ENCODE data around the gene TMEM181. TPM values are rescaled to one million over a fixed set of nuclear protein-coding genes. Genes with fewer than 3 reads are reported as not detected.
"Not testable (repeated sequence)": the region's sequence is repeated elsewhere in the genome, so short reads cannot be mapped to it uniquely, and the experiment has no call there.

The TMEM181 gene
- total RNA-seq, 2 donors from 2014 or later: 12.9 to 14.1 TPM

GRCh38 chr6:158651981-158652737 is 92.3 kb downstream of the TMEM181 start:
- not testable (repeated sequence) for ATAC-seq (replicated peaks in 1 of 2)

GRCh38 chr6:158653577-158654354 is 93.9 kb downstream of the TMEM181 start:
- Mint-ChIP-seq H3K4me3 (peak overlapping the region; percentile 82 to 86), H3K4me1 (ENCODE audit: low read depth) (peaks cover 74% of the 10 kb centered on the region), H3K27ac (peak overlapping the region; percentile 99), H3K9me3 (no peaks in the 10 kb centered on the region), H3K36me3 (ENCODE audit: insufficient read depth in 2 of 2) (peaks cover 41 to 57% of the 10 kb centered on the region in 2 donors), H3K27me3 (ENCODE audit: low read depth) (no peaks in the 10 kb centered on the region)
- peak; percentile 62 to 64 for ATAC-seq (replicated peaks in 1 of 2)
- DNase-seq: peak; percentile 89 to 94

More at GRCh38 chr6:158651981-158652737, 92.3 kb downstream of the TMEM181 start:
- not testable (repeated sequence) for H3K27me3 Mint-ChIP-seq (ENCODE audit: low read depth); H3K9me3 Mint-ChIP-seq; DNase-seq
- peaks cover 77% of the 10 kb centered on the region for H3K4me1 Mint-ChIP-seq (ENCODE audit: low read depth)
- peak overlapping the region; percentile 82 to 95 for H3K4me3 Mint-ChIP-seq
- H3K27ac Mint-ChIP-seq: peak overlapping the region; percentile 99
- H3K36me3 Mint-ChIP-seq (ENCODE audit: insufficient read depth in 2 of 2): peaks cover 40 to 53% of the 10 kb centered on the region in 2 donors

GRCh38 chr6:158654498-158654897 is 94.6 kb downstream of the TMEM181 start:
- Mint-ChIP-seq H3K36me3 (ENCODE audit: insufficient read depth in 2 of 2) (peaks cover 45 to 60% of the 10 kb centered on the region in 2 donors), H3K27ac (peak overlapping the region; percentile 99), H3K9me3 (no peaks in the 10 kb centered on the region), H3K27me3 (ENCODE audit: low read depth) (no peaks in the 10 kb centered on the region), H3K4me3 (peak overlapping the region; percentile 82 to 86), H3K4me1 (ENCODE audit: low read depth) (peaks cover 74% of the 10 kb centered on the region)
- ATAC-seq (replicated peaks in 1 of 2) (no peak), DNase-seq (no peak)

GRCh38 chr6:158654960-158655489 is 95.1 kb downstream of the TMEM181 start:
- no peak for ATAC-seq (replicated peaks in 1 of 2)
- peak overlapping the region; percentile 82 to 86 for H3K4me3 Mint-ChIP-seq

GRCh38 chr6:158655569-158656450 is 95.9 kb downstream of the TMEM181 start:
- H3K4me3 Mint-ChIP-seq: peak overlapping the region; percentile 82 to 86
- peaks cover 42 to 62% of the 10 kb centered on the region in 2 donors for H3K36me3 Mint-ChIP-seq (ENCODE audit: insufficient read depth in 2 of 2)
- H3K27me3 Mint-ChIP-seq (ENCODE audit: low read depth): no peaks in the 10 kb centered on the region
- H3K9me3 Mint-ChIP-seq: no peaks in the 10 kb centered on the region
- H3K4me1 Mint-ChIP-seq (ENCODE audit: low read depth): peaks cover 83% of the 10 kb centered on the region
- no peak for ATAC-seq (replicated peaks in 1 of 2)
- DNase-seq: no peak
- H3K27ac Mint-ChIP-seq: peak overlapping the region; percentile 99

More at GRCh38 chr6:158654960-158655489, 95.1 kb downstream of the TMEM181 start:
- Mint-ChIP-seq H3K4me1 (ENCODE audit: low read depth) (peaks cover 75% of the 10 kb centered on the region), H3K9me3 (no peaks in the 10 kb centered on the region), H3K36me3 (ENCODE audit: insufficient read depth in 2 of 2) (peaks cover 44 to 59% of the 10 kb centered on the region in 2 donors), H3K27ac (peak overlapping the region; percentile 99), H3K27me3 (ENCODE audit: low read depth) (no peaks in the 10 kb centered on the region)
- DNase-seq: no peak

- not testable (repeated sequence) for DNase-seq; ATAC-seq (replicated peaks in 1 of 2); H3K9me3 Mint-ChIP-seq; H3K27me3 Mint-ChIP-seq (ENCODE audit: low read depth)
- Mint-ChIP-seq H3K4me3 (peak overlapping the region; percentile 82 to 86), H3K36me3 (ENCODE audit: insufficient read depth in 2 of 2) (peaks cover 42 to 59% of the 10 kb centered on the region in 2 donors), H3K4me1 (ENCODE audit: low read depth) (peaks cover 87% of the 10 kb centered on the region), H3K27ac (peak overlapping the region; percentile 99)
Observed at GRCh38 chr6:158656986-158657385, 97.1 kb downstream of the TMEM181 start.

GRCh38 chr6:158660333-158660754 is 100.5 kb downstream of the TMEM181 start:
- DNase-seq (no peak), ATAC-seq (replicated peaks in 1 of 2) (peak; percentile 31 to 48)
- Mint-ChIP-seq H3K4me1 (ENCODE audit: low read depth) (peaks cover 70% of the 10 kb centered on the region), H3K27me3 (ENCODE audit: low read depth) (no peaks in the 10 kb centered on the region), H3K4me3 (peak overlapping the region; percentile 57 to 61), H3K27ac (peak overlapping the region; percentile 31), H3K36me3 (ENCODE audit: insufficient read depth in 2 of 2) (peaks cover 29 to 53% of the 10 kb centered on the region in 2 donors), H3K9me3 (no peaks in the 10 kb centered on the region)

GRCh38 chr6:158661156-158661685 is 101.3 kb downstream of the TMEM181 start:
- no peak for ATAC-seq (replicated peaks in 1 of 2)
- no peaks in the 10 kb centered on the region for H3K9me3 Mint-ChIP-seq
- no peak overlapping the region for H3K4me3 Mint-ChIP-seq
- peaks cover 62% of the 10 kb centered on the region for H3K4me1 Mint-ChIP-seq (ENCODE audit: low read depth)
- no peaks in the 10 kb centered on the region for H3K27me3 Mint-ChIP-seq (ENCODE audit: low read depth)
- H3K36me3 Mint-ChIP-seq (ENCODE audit: insufficient read depth in 2 of 2): peaks cover 21 to 47% of the 10 kb centered on the region in 2 donors
- no peak for DNase-seq
- H3K27ac Mint-ChIP-seq: no peak overlapping the region

- Mint-ChIP-seq H3K4me3 (peak overlapping the region; percentile 59 to 66), H3K4me1 (ENCODE audit: low read depth) (peaks cover 48% of the 10 kb centered on the region), H3K36me3 (ENCODE audit: insufficient read depth in 2 of 2) (peaks cover 24 to 43% of the 10 kb centered on the region in 2 donors), H3K27me3 (ENCODE audit: low read depth) (no peaks in the 10 kb centered on the region), H3K27ac (peak overlapping the region; percentile 19), H3K9me3 (no peaks in the 10 kb centered on the region)
- no peak for DNase-seq
- ATAC-seq (replicated peaks in 1 of 2): no peak
Observed at GRCh38 chr6:158662607-158662953, 102.7 kb downstream of the TMEM181 start.

- H3K27ac Mint-ChIP-seq: peak overlapping the region; percentile 90
- peaks cover 24 to 43% of the 10 kb centered on the region in 2 donors for H3K36me3 Mint-ChIP-seq (ENCODE audit: insufficient read depth in 2 of 2)
- H3K4me1 Mint-ChIP-seq (ENCODE audit: low read depth): peaks cover 44% of the 10 kb centered on the region
- DNase-seq (no peak), ATAC-seq (replicated peaks in 1 of 2) (no peak)
- no peaks in the 10 kb centered on the region for H3K27me3 Mint-ChIP-seq (ENCODE audit: low read depth)
- H3K4me3 Mint-ChIP-seq: peak overlapping the region; percentile 59 to 66
- no peaks in the 10 kb centered on the region for H3K9me3 Mint-ChIP-seq
Observed at GRCh38 chr6:158662954-158663624, 103.2 kb downstream of the TMEM181 start.

- H3K4me3 Mint-ChIP-seq: peak overlapping the region in 1 of 2 donors; percentile 66
- H3K36me3 Mint-ChIP-seq (ENCODE audit: insufficient read depth in 2 of 2): peaks cover 27 to 47% of the 10 kb centered on the region in 2 donors
- DNase-seq (no peak), ATAC-seq (replicated peaks in 1 of 2) (no peak)
- H3K9me3 Mint-ChIP-seq: no peaks in the 10 kb centered on the region
- H3K4me1 Mint-ChIP-seq (ENCODE audit: low read depth): peaks cover 44% of the 10 kb centered on the region
- no peaks in the 10 kb centered on the region for H3K27me3 Mint-ChIP-seq (ENCODE audit: low read depth)
- H3K27ac Mint-ChIP-seq: no peak overlapping the region
Observed at GRCh38 chr6:158663625-158664165, 103.8 kb downstream of the TMEM181 start.
